GM12801 (cell line): ENCODE results near the gene DCHS2.

Experiments used
- TF ChIP-seq, protein P1 (sequence below): IDR thresholded peaks from one replicate; pipeline ENCODE4 v1.5.1; 2011; ENCODE audit warnings: control low read depth; ENCODE audit not compliant: insufficient read length; ENCODE audit errors: extremely low read depth

Gene DCHS2

GRCh38 chr4:154433543-154433942 is 58.1 kb downstream of the DCHS2 start:
- TF ChIP-seq, protein P1, sequence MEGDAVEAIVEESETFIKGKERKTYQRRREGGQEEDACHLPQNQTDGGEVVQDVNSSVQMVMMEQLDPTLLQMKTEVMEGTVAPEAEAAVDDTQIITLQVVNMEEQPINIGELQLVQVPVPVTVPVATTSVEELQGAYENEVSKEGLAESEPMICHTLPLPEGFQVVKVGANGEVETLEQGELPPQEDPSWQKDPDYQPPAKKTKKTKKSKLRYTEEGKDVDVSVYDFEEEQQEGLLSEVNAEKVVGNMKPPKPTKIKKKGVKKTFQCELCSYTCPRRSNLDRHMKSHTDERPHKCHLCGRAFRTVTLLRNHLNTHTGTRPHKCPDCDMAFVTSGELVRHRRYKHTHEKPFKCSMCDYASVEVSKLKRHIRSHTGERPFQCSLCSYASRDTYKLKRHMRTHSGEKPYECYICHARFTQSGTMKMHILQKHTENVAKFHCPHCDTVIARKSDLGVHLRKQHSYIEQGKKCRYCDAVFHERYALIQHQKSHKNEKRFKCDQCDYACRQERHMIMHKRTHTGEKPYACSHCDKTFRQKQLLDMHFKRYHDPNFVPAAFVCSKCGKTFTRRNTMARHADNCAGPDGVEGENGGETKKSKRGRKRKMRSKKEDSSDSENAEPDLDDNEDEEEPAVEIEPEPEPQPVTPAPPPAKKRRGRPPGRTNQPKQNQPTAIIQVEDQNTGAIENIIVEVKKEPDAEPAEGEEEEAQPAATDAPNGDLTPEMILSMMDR, result no peak

DNA sequence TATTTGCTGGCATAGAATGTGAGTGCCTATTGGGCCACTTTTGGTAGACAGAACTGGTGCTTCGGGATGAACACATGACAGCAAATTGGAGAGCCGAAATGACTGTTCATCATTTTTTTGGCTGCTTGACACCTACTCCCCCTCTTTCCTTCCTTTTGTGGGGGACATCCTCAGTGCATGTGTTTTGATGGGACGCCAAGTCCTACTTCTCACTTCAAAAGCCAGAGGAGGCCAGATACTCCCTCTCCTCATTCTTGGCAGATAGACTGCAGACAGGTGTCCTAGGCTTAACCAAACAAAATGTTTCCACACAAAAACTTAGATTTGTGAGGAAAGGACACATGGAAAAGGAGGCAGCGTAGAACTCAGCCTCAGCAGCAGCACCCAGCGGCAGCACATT is 62.4 kb downstream of the DCHS2 start:
- TF ChIP-seq, protein P1, result no peak

GRCh38 chr4:154427149-154427548 is 64.5 kb downstream of the DCHS2 start:
- TF ChIP-seq, protein P1, result no peak

- TF ChIP-seq, protein P1, result no peak
These were observed 66.1 kb downstream of the DCHS2 start for GRCh38 chr4:154425514-154425913.

GRCh38 chr4:154424810-154425484 is 66.7 kb downstream of the DCHS2 start:
- TF ChIP-seq, protein P1, result no peak

DNA sequence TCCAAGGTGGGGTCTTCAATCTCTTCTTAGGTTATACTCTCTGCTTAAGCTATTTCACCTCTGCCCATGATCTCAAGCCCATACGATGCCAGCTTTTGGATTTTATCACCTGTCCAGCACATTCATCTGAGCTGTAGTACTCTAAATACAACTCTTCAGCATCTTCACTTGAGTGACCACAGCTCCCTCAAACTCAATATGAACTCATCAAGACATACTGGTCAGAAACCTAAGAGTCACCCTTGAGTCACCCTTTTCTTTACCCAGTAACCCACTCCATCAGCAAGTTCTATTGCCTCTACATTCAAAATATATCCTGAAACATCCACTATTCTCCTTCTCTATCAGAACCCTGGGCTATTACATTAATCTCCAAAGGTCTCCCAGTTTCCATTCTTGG is 69.4 kb downstream of the DCHS2 start:
- TF ChIP-seq, protein P1, result no peak

- TF ChIP-seq, protein P1, result no peak
These were observed 70.0 kb downstream of the DCHS2 start for GRCh38 chr4:154421618-154422017.
